Activated CD8-positive, alpha-beta memory T cell treated with anti-CD3 and anti-CD28 coated beads, Interleukin-2, amount 50 U/mL, for 4 hours (primary cell): ENCODE results near the gene RMRP.

ENCODE experiments used
- DNase-seq: peaks from one replicate; pipeline ENCODE4 v3.0.0-alpha.2; 2020

RMRP gene

GRCh38 chr9:35657546-35658136, at the start of gene RMRP:
Gene RMRP (minus strand): TSS chr9:35658019.
- DNase-seq, result peak; percentile 91

GRCh38 chr9:35706951-35707350, 49.1 kb upstream of the RMRP start:
- no peak for DNase-seq

GRCh38 chr9:35705836-35706430, 48.1 kb upstream of the RMRP start:
- no peak for DNase-seq

DNA sequence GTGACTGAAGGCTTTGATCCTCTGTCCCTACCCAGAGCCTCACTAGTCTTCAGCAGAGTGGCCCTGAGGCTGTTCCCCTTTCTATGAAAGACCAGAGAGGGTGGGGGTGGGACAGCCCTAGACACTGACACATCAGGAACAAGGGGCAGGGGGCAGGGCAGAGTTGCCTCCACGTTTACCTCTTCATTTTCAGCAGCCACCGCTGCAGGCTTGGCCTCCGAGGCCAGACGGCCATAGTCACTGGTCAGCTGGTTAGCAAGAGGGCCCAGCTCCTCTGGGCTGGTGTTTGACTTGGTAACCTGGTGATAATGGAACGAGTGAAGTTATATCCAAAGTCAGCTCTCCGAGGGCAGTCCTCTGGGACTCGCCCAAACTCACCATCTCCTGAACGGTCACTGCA, 47.6 kb upstream of the RMRP start:
- DNase-seq, result no peak

DNA sequence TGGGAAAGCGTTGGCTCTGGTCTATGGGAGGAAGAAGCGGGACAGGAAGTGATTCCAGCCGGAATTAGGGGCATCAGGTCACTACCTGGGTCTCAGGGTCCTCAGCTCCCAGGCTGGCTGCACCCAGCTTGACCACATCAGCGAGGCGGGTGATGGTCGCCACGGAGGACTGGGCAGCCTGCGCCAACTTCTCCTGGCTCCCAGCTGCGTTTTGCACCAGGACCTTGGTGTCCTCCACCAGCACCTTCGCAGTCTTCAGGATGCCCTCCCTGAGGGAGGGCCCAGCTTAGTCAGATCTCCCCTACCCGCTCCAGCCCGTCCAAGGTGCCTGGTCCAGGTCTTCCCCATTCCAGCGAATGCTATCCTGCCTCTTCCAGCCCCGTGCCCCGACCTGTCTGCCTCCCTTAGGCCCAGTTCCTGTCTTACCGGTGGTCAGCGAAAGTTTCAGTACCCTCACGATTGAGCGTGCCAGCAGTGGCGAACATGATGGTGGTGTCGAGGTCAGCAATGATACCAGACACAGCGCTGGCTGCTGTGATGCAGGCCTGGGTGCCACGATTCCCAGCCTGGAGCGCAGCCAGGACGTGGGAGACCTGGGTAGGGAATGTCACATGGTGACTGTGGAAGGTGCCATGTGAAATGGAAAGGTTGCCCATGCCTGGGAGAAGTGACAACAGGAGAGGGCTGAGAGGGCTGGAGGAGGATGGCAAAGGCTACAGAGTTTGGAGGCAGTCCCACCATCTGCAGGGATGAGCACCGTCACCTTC, 46.3 kb upstream of the RMRP start:
- DNase-seq, result no peak

- no peak for DNase-seq
Measured at GRCh38 chr9:35702696-35703095, 44.9 kb upstream of the RMRP start.

DNA sequence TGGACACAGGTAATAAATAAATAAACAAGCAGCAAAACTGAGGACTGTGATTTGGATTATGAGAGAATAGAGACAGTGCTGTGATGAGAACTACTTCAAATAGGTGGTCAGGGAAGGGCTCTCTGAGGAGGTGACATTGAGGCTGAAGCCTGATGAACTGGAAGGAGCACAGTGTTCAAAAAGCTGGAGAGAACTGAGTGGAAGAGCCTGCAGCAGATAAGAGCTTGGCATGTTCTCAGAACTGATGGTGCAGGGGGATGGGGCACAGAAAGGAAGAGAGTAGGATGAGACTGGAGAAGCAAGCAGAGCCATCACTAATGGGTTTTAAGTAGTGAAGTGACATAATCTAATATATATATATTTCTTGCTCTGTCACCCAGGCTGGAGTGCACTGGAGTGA, 43.1 kb upstream of the RMRP start:
- no peak for DNase-seq

- DNase-seq, result no peak
Measured at GRCh38 chr9:35700031-35700430, 42.2 kb upstream of the RMRP start.

- no peak for DNase-seq
Measured at GRCh38 chr9:35698231-35698630, 40.4 kb upstream of the RMRP start.

DNA sequence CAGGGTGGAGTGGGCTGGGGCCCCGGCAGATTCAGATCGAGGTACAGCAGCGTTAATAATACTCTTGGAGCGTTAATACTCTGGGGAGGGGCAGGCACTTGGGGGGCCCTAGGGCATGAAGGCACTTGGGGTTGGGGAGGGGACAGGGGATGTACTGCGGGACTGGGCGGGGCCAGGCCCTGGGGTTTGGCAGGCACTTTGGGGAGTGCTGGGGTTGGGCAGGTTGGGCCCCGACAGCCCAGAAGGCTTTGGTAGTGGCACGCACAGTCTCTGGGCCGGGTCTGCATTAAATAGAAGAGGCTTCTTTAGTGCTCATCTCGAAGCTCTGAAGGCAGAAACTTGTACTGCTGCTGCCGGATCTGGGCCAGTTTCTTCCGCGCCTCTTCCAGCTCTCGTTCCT, 39.7 kb upstream of the RMRP start:
- DNase-seq, result no peak

DNA sequence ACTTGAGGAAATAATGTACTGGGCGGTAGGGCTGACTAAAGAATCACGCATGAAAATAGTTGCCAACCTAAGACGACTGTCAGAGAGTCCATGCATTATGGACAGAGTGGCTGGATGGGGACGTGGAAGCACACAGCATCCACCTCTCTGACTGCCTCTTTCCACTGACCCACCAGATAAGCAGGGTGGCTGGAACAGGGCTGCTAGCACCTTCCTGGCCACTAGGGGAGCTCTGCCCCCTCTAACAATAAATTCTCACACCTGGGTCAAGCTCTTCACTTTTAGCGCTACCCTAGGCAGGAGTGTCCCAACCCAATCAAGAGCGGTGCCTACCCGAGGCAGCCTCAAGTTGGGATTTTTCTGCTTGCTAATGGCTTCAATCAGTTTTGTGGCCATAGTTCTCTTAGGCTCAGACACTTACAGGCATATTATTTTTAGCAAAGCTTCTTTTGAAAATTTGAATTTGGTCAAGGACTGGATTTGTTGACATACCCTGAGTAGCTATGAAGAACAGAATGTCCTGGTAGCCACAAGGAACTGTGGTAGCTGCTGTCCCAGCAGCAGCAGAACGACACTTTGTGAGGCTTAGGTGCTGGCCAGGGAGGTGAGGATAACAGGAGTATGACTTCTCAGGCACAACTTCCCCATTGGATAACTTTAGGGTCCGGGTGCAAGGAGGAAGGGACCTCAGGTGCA, 38.8 kb upstream of the RMRP start:
- DNase-seq, result peak; percentile 60

GRCh38 chr9:35695943-35696401, 38.2 kb upstream of the RMRP start:
- DNase-seq, result no peak

- DNase-seq, result no peak
Measured at GRCh38 chr9:35691757-35692301, 34.0 kb upstream of the RMRP start.

- DNase-seq, result no peak
Measured at GRCh38 chr9:35691334-35691650, 33.5 kb upstream of the RMRP start.

GRCh38 chr9:35690614-35691333, 33.0 kb upstream of the RMRP start:
- DNase-seq, result peak; percentile 35

- no peak for DNase-seq
Measured at GRCh38 chr9:35690294-35690613, 32.4 kb upstream of the RMRP start.

- DNase-seq, result no peak
Measured at GRCh38 chr9:35689542-35690293, 31.9 kb upstream of the RMRP start, which contains the start of gene TPM2. Gene TPM2 (minus strand): TSS chr9:35689925. CDS start chr9:35689817, 108 bp downstream.

GRCh38 chr9:35688558-35689541, 31.0 kb upstream of the RMRP start:
- no peak for DNase-seq

DNA sequence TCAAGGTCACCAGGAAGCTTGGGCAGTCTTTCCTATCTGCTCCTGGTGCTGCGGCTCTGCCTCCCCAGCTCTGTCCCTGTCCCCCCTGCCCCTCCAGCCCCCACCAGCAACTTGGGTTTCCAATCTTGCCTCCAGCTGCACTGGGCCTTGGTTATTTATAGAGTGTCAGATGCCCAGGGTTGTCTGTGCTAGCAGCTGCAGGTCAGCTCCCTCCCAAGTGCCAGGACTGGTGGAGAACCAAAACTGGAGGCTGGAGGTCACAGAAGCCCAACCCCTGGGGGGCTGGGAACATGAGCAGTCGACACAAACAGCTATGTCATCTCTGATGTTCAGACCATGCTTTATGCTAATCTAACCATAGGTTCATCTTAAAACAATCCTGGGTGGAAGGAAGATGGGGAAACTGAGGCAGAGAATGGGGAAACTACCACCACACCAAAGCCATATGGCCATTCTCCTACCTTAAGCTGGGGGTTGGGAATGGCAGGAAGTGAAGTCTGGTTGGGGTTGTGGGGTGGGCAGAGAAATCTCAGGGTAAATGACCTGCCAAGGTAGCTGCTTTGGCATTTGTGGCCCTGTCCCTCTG, 30.2 kb upstream of the RMRP start:
- no peak for DNase-seq

GRCh38 chr9:35687306-35687705, 29.5 kb upstream of the RMRP start:
- no peak for DNase-seq
